ENCODE results near the gene STAT2. TPM values are rescaled to one million over a fixed set of nuclear protein-coding genes. Genes with fewer than 3 reads are reported as not detected.

Gene STAT2
- total RNA-seq, 1 experiment from 2014 or later = 50.4 TPM

DNA sequence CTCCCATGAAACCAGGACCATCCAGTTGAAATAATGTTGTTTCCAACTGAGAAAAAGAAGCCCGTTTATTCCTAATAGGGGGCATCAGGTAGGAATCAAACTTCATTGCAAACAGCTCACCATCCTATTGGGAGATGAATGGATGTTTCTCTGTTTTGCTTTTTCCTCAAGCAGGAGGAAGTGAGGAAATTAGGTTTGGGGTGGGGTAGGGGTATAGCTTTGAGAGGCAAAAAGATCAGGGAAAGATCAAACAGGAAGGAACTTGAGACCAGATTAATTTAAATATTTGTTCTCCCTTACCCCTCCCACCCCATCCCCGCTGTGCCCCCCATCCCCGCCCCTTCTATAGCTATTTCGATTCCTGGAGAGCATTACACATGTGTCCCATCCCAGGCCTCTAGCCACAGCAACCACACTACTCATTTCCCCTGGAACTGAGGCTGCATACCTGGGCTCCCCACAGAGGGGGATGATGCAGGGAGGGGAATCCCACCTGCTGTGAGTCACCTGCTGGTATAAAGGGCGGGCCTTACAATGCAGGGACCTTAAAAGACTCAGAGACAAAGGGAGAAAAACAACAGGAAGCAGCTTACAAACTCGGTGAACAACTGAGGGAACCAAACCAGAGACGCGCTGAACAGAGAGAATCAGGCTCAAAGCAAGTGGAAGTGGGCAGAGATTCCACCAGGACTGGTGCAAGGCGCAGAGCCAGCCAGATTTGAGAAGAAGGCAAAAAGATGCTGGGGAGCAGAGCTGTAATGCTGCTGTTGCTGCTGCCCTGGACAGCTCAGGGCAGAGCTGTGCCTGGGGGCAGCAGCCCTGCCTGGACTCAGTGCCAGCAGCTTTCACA, 21.4 kb downstream of the STAT2 start, which contains the start of gene IL23A:
Gene IL23A, plus strand, starts transcription at position 577 of the 850 bp plus-strand sequence. Its CDS starts 161 bp downstream, at position 738.
- ChIA-PET CTCF (no interaction called here), POLR2A (interaction anchor here (0.6 kb wide), 1 partner anchor 23 kb away, joined by 3 read pairs; no protein-coding TSS in a partner anchor)
- Histone ChIP-seq H3K36me3 (ENCODE audit: control insufficient read depth, insufficient read depth, low read length) (peaks cover 3% of the 10 kb centered on the region; the same call in 1 of the 2 replicates), H3K9me3 (ENCODE audit: control insufficient read depth, insufficient read depth, low read depth, low read length) (no peaks in the 10 kb centered on the region), H3K27me3 (ENCODE audit: control insufficient read depth, insufficient read depth, low read length) (no peaks in the 10 kb centered on the region), H3K27ac (ENCODE audit: low read length) (no peak within 1 kb of the TSS), H3K4me3 (ENCODE audit: low read depth in 2 of 2, low read length in 2 of 2) (no peak within 1 kb of the TSS), H3K4me1 (ENCODE audit: control insufficient read depth, insufficient read depth, low read length) (peaks cover 6% of the 10 kb centered on the region; the same call in 1 of the 2 replicates)
- ATAC-seq (no peak; the same call in 1 of the 2 replicates), DNase-seq (ENCODE audit: low read depth, low spot score) (no peak)
- intact Hi-C loops (cut with micrococcal nuclease; ENCODE audit: unreplicated experiment) (no loop called here), in situ Hi-C loops (cut with HindIII; ENCODE audit: low pct_unique_long_range_greater_than_20kb, low sequenced_read_pairs) (no loop called here)
- TF ChIP-seq, protein P1, sequence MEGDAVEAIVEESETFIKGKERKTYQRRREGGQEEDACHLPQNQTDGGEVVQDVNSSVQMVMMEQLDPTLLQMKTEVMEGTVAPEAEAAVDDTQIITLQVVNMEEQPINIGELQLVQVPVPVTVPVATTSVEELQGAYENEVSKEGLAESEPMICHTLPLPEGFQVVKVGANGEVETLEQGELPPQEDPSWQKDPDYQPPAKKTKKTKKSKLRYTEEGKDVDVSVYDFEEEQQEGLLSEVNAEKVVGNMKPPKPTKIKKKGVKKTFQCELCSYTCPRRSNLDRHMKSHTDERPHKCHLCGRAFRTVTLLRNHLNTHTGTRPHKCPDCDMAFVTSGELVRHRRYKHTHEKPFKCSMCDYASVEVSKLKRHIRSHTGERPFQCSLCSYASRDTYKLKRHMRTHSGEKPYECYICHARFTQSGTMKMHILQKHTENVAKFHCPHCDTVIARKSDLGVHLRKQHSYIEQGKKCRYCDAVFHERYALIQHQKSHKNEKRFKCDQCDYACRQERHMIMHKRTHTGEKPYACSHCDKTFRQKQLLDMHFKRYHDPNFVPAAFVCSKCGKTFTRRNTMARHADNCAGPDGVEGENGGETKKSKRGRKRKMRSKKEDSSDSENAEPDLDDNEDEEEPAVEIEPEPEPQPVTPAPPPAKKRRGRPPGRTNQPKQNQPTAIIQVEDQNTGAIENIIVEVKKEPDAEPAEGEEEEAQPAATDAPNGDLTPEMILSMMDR (IDR thresholded peaks at IDR 0.05) = no peak
- TF ChIP-seq, protein P2, sequence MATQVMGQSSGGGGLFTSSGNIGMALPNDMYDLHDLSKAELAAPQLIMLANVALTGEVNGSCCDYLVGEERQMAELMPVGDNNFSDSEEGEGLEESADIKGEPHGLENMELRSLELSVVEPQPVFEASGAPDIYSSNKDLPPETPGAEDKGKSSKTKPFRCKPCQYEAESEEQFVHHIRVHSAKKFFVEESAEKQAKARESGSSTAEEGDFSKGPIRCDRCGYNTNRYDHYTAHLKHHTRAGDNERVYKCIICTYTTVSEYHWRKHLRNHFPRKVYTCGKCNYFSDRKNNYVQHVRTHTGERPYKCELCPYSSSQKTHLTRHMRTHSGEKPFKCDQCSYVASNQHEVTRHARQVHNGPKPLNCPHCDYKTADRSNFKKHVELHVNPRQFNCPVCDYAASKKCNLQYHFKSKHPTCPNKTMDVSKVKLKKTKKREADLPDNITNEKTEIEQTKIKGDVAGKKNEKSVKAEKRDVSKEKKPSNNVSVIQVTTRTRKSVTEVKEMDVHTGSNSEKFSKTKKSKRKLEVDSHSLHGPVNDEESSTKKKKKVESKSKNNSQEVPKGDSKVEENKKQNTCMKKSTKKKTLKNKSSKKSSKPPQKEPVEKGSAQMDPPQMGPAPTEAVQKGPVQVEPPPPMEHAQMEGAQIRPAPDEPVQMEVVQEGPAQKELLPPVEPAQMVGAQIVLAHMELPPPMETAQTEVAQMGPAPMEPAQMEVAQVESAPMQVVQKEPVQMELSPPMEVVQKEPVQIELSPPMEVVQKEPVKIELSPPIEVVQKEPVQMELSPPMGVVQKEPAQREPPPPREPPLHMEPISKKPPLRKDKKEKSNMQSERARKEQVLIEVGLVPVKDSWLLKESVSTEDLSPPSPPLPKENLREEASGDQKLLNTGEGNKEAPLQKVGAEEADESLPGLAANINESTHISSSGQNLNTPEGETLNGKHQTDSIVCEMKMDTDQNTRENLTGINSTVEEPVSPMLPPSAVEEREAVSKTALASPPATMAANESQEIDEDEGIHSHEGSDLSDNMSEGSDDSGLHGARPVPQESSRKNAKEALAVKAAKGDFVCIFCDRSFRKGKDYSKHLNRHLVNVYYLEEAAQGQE (IDR thresholded peaks at IDR 0.05; ENCODE audit: insufficient read depth in 1 of 2, low read depth in 2 of 2, low read length in 1 of 2) = no peak
- TF ChIP-seq POLR2AphosphoS5 (IDR thresholded peaks at IDR 0.05; ENCODE audit: low read depth, low read length) = no peak
- TF ChIP-seq SIN3A (IDR thresholded peaks at IDR 0.05; ENCODE audit: borderline replicate concordance, insufficient read depth, low read depth, low read length) = no peak
- TF ChIP-seq TCF7L2 (IDR thresholded peaks at IDR 0.05; ENCODE audit: low read depth, low read length) = no peak
- no TSS peak for BruUV-seq (replicated peaks)

DNA sequence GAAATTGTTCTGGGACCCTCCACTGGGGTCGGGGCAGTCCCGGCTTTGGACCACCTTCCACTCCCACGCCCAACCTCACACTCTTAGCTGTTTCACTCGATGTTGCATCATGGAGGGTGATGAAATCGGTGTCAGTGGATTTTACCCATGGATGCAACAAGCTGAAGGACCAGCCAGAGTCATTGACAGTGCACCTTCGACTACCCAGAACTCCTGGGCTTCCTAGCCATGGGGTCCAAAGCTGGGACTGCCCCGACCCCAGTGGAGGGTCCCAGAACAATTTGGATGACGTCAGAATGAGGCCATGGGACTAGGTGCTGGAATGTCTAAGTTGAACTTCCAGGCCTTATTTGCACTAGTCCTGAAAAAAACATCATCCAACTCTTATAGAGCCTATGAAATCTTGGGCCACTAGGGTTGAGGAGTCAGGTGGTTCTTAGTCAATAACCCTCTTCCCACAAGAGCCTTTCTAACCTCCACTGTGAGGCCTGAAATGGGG, 22.1 kb downstream of the STAT2 start:
- no TSS peak for BruUV-seq (replicated peaks)
- ChIA-PET POLR2A (no interaction called here), CTCF (no interaction called here)
- in situ Hi-C loops (cut with HindIII; ENCODE audit: low pct_unique_long_range_greater_than_20kb, low sequenced_read_pairs) = no loop called here
- no peak overlapping the region for H3K4me3 ChIP-seq (ENCODE audit: low read depth in 2 of 2, low read length in 2 of 2)
- H3K27me3 ChIP-seq (ENCODE audit: control insufficient read depth, insufficient read depth, low read length) = no peaks in the 10 kb centered on the region
- intact Hi-C loops (cut with micrococcal nuclease; ENCODE audit: unreplicated experiment) = no loop called here
- H3K36me3 ChIP-seq (ENCODE audit: control insufficient read depth, insufficient read depth, low read length) = peaks cover 3% of the 10 kb centered on the region; the same call in 1 of the 2 replicates
- no peaks in the 10 kb centered on the region for H3K9me3 ChIP-seq (ENCODE audit: control insufficient read depth, insufficient read depth, low read depth, low read length)
- TF ChIP-seq, protein P1 (IDR thresholded peaks at IDR 0.05) = no peak
- TF ChIP-seq, protein P2 (IDR thresholded peaks at IDR 0.05; ENCODE audit: insufficient read depth in 1 of 2, low read depth in 2 of 2, low read length in 1 of 2) = no peak
- TF ChIP-seq SIN3A (IDR thresholded peaks at IDR 0.05; ENCODE audit: borderline replicate concordance, insufficient read depth, low read depth, low read length) (no peak), TCF7L2 (IDR thresholded peaks at IDR 0.05; ENCODE audit: low read depth, low read length) (no peak), POLR2AphosphoS5 (IDR thresholded peaks at IDR 0.05; ENCODE audit: low read depth, low read length) (no peak)
- ATAC-seq = no peak
- H3K27ac ChIP-seq (ENCODE audit: low read length) = no peak overlapping the region
- DNase-seq (ENCODE audit: low read depth, low spot score) = no peak
- H3K4me1 ChIP-seq (ENCODE audit: control insufficient read depth, insufficient read depth, low read length) = peaks cover 11% of the 10 kb centered on the region; the same call in 1 of the 2 replicates
